Suppressor macrophage treated with lipopolysaccharide for 1 hour (primary cell): ENCODE results near the gene NME4.
"Not testable (repeated sequence)": the region's sequence is repeated elsewhere in the genome, so short reads cannot be mapped to it uniquely, and the experiment has no call there.

Source experiments
- DNase-seq, 3 donors: peaks; one replicate each; pipeline ENCODE4 v3.0.0-alpha.2; 2020 to 2022

Gene NME4

DNA sequence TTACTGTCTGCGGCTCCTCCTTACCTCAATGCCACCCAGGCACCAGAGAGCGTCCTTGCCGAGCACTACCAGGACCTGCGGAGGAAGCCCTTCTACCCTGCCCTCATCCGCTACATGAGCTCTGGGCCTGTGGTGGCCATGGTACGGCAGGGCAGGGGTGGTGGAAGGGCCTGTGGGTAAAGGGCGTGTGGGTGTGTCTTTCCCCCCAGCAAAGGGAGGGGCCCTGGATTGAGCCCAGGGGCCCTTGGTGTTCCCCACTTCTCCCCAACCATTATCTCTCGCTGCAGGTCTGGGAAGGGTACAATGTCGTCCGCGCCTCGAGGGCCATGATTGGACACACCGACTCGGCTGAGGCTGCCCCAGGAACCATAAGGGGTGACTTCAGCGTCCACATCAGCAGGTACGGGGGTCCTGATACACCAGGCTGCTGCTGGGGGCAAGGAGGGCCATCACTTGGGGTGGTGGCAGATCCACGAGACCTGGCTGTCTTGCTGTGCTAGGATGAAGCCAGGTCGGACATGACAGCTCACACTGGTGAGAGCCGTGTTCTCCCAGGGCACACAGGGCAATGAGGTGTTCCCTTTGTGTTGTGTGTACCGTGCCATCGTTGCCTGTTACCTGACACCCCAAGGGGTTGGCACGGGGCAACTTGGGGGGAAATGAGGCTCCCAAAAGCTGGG, 2.5 kb downstream of the NME4 start:
- DNase-seq, result no peak

DNA sequence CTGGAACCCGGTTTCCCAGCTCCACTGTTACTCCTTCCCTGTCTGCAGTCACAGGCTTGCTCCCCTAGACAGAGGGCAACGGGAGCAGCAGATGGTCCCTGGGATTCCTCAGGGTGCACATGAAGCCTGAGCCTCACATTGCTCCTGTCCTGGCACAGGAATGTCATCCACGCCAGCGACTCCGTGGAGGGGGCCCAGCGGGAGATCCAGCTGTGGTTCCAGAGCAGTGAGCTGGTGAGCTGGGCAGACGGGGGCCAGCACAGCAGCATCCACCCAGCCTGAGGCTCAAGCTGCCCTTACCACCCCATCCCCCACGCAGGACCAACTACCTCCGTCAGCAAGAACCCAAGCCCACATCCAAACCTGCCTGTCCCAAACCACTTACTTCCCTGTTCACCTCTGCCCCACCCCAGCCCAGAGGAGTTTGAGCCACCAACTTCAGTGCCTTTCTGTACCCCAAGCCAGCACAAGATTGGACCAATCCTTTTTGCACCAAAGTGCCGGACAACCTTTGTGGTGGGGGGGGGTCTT, 3.1 kb downstream of the NME4 start:
- DNase-seq, result no peak

DNA sequence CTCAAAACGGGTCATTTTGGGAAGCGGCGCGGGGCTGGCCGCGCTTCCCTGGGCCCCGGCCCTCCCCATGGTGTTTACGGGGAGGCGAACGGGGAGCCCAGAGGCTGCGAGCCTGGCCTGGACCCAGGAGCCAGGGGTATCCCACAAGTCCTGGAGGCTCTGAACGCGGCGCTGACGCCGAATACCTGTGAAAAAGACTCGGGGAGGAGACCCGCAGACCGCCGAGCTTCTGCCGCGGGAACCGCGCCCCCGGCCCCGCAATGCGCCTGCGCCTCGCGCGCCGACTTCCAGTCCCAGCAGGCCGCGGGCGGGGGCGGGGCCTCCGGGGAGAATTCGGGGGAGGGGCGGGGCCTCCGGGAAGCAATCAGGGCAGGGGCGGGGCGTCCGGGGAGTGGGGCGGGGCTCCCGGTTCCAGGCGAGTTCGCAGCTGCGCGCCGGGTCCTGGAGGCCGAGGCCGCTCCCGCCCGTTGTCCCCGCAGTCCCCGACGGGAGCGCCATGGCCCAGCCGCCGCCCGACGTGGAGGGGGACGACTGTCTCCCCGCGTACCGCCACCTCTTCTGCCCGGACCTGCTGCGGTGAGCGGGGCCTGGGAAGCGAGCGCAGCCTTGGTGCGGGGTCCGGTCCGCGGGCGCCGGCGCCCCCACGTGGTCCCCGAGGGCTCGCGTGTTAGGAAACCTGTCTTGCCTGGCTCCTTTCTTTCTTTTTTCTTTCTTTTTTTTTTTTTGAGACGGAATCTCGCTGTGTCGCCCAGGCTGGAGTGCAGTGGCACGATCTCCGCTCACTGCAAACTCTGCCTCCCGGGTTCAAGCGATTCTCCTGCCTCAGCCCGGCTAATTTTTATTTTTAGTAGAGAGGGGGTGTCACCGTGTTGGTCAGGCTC, 4.7 kb downstream of the NME4 start, which contains the start of gene DECR2:
Gene DECR2 (plus strand): TSS at position 418 of the 881 bp plus-strand sequence. CDS start 79 bp downstream, at position 497.
- peak; percentile 90 to 100 (median 99) for DNase-seq

GRCh38 chr16:404971-405486, 8.0 kb downstream of the NME4 start:
- no peak for DNase-seq

- no peak for DNase-seq
Measured at GRCh38 chr16:405548-406506, 8.8 kb downstream of the NME4 start.

- DNase-seq, result no peak
Measured at GRCh38 chr16:407253-407652, 10.3 kb downstream of the NME4 start.

- no peak for DNase-seq
Measured at GRCh38 chr16:410516-411178, 13.6 kb downstream of the NME4 start.

- DNase-seq, result no peak
Measured at GRCh38 chr16:411576-412265, 14.7 kb downstream of the NME4 start.

GRCh38 chr16:414395-415169, 17.6 kb downstream of the NME4 start:
- no peak for DNase-seq

GRCh38 chr16:415170-415498, 18.1 kb downstream of the NME4 start:
- DNase-seq, result not testable (repeated sequence)

DNA sequence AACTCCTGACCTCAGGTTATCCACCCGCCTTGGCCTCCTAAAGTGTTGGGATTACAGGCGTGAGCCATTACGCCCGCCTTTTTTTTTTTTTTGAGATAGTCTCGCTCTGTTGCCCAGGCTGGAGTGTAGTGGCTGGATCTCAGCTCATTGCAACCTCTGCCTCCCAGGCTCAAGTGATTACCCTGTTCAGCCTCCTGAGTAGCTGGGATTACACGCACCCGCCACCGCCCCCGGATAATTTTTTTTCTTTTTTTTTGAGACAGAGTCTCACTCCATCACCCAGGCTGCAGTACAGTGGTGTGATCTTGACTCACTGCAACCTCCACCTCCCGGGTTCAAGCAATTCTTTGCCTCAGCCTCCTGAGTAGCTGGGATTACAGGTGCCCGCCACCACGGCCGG, 25.2 kb downstream of the NME4 start:
- DNase-seq, result peak; percentile 21 to 34 (median 25)

- DNase-seq, result peak; percentile 40 to 58 (median 49)
Measured at GRCh38 chr16:424033-424622, 27.1 kb downstream of the NME4 start.

GRCh38 chr16:424623-425081, 27.7 kb downstream of the NME4 start:
- DNase-seq, result peak; percentile 35 to 54 (median 44)

GRCh38 chr16:425082-425718, 28.2 kb downstream of the NME4 start, which contains the start of gene RAB11FIP3:
RAB11FIP3 (plus strand) TSS chr16:425649; CDS start chr16:426007, 358 bp downstream.
- DNase-seq, result peak; percentile 55 to 81 (median 73)

- DNase-seq, result peak in 2 of 3 donors; percentile 39 to 67
Measured at GRCh38 chr16:425740-426114, 28.7 kb downstream of the NME4 start.

DNA sequence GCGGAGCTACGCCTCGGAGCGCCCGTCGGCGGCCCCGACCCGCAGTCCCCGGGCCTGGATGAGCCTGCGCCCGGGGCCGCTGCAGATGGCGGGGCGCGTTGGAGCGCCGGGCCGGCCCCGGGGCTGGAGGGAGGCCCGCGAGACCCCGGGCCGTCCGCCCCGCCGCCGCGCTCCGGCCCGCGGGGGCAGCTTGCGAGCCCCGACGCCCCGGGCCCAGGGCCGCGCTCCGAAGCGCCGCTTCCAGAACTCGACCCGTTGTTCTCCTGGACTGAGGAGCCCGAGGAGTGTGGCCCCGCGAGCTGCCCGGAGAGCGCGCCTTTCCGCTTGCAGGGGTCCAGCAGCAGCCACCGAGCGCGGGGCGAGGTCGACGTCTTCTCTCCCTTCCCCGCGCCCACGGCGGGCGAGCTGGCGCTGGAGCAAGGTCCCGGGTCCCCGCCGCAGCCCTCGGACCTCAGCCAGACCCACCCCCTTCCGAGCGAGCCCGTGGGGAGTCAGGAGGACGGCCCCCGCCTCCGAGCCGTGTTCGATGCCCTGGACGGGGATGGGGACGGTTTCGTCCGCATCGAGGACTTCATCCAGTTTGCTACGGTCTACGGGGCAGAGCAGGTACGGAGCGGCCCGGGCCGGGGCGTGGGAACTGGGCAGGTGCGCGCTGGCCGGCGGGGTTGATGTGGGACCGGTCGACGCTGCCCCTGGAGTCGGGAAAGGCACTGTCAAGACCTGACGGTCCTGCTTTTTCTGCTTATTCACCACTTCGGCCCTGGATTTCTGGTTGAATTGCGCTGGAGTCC, 29.3 kb downstream of the NME4 start:
- peak in 2 of 3 donors; percentile 6 to 34 for DNase-seq

DNA sequence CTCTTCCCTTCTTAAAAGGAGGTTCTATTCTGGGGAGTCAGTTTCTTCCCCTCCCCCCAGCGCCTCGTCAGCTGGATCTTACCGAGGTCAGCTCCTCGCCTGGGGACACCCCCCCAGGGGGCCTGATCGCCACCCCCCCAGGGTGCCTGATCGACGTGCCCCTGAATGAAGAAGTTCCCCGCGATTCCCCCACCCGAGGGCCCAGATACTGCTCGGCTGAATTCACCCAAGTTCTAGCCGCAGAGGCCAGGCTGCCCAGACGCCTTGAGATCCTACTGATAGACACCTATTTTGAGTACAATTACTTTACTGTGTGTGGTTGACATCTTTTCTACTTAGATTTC, 29.9 kb downstream of the NME4 start:
- peak in 2 of 3 donors; percentile 19 to 22 for DNase-seq

GRCh38 chr16:427250-427649, 30.3 kb downstream of the NME4 start:
- DNase-seq, result peak in 1 of 3 donors; percentile 6
